Gastroesophageal sphincter (tissue), 4 donors: Measurements from ENCODE around the gene ARCN1. TPM values are rescaled to one million over a fixed set of nuclear protein-coding genes. Genes with fewer than 3 reads are reported as not detected.

Experiments used
- ATAC-seq: fragments of 150-250 bp; one replicate; pipeline ENCODE4 v1.9.1; 2016; ENCODE audit warnings: mild to moderate bottlenecking, moderate library complexity
- H3K27ac ChIP-seq, 4 donors: fragments of 200-600 bp; sonication (generic) in 3 of 4; 1 replicate in 3 of 4; 2 replicates in 1 of 4; pipeline ENCODE4 v1.5.1; 2016 to 2019
- H3K27me3 ChIP-seq: fragments of 200-600 bp; sonication (generic); one replicate; pipeline ENCODE4 v1.5.1; 2019
- H3K36me3 ChIP-seq, 2 donors: fragments of 200-600 bp; sonication (generic); one replicate each; pipeline ENCODE4 v1.5.1; 2019; ENCODE audit warnings: control low read depth in 1 of 2
- H3K4me1 ChIP-seq, 3 donors: fragments of 200-600 bp; sonication (generic); 1 replicate in 2 of 3; 2 replicates in 1 of 3; pipeline ENCODE4 v1.5.1; 2016 to 2019; ENCODE audit warnings: control low read depth in 2 of 3
- H3K4me3 ChIP-seq, 2 donors: fragments of 200-600 bp; sonication (generic); one replicate each; pipeline ENCODE4 v1.5.1; 2019; ENCODE audit warnings: mild to moderate bottlenecking in 1 of 2, moderate library complexity in 1 of 2
- H3K9me3 ChIP-seq, 3 donors: fragments of 200-600 bp; sonication (generic); one replicate each; pipeline ENCODE4 v1.5.1; 2017 to 2019; ENCODE audit warnings: control low read depth in 2 of 3
- EP300 ChIP-seq: sonication (generic); formaldehyde crosslinking; IDR thresholded peaks from one replicate; pipeline ENCODE4 v1.6.1; 2017; ENCODE audit warnings: antibody characterized with exemption, mild to moderate bottlenecking
- POLR2A ChIP-seq, 2 donors: fragments of 450-650 bp; IDR thresholded peaks; one replicate each; pipeline ENCODE4 v1.6.1; 2017; ENCODE audit warnings: antibody characterized with exemption in 2 of 2, mild to moderate bottlenecking in 2 of 2, moderate library complexity in 1 of 2
- POLR2AphosphoS5 ChIP-seq: sonication (generic); formaldehyde crosslinking; IDR thresholded peaks from one replicate; pipeline ENCODE4 v1.6.1; 2017; ENCODE audit warnings: antibody characterized with exemption
- WGBS, 2 donors: methylation state at CpG; one replicate each; pipeline ENCODE4 v1.1.5; 2018; ENCODE audit warnings: low coverage in 1 of 2; 5-methylcytosine and 5-hydroxymethylcytosine counted together
- total RNA-seq, 4 donors: library from RNA; depleted of rRNA; stranded (reverse); fragments of >200 nt; gene quantifications; one replicate each; pipeline ENCODE4 v1.1.0, GENCODE V29; 2016
- TF ChIP-seq, protein P1 (sequence below), 4 experiments: fragments of 200-600 bp in 2 of 4; fragments of 450-650 bp in 2 of 4; sonication (generic) in 1 of 4; IDR thresholded peaks; one replicate each; pipeline ENCODE4 v1.5.1; 2017 to 2019; ENCODE audit warnings: antibody characterized with exemption in 4 of 4, mild to moderate bottlenecking in 2 of 4, moderate library complexity in 2 of 4

ARCN1 gene
- total RNA-seq, 4 donors from 2014 or later, result 84.9 to 141 (median 128) TPM

- peak; percentile 33 for TF ChIP-seq POLR2AphosphoS5
- peak in 1 of 2 donors; percentile 25 for TF ChIP-seq POLR2A (IDR thresholded peaks at IDR 0.05)
- TF ChIP-seq, protein P1, sequence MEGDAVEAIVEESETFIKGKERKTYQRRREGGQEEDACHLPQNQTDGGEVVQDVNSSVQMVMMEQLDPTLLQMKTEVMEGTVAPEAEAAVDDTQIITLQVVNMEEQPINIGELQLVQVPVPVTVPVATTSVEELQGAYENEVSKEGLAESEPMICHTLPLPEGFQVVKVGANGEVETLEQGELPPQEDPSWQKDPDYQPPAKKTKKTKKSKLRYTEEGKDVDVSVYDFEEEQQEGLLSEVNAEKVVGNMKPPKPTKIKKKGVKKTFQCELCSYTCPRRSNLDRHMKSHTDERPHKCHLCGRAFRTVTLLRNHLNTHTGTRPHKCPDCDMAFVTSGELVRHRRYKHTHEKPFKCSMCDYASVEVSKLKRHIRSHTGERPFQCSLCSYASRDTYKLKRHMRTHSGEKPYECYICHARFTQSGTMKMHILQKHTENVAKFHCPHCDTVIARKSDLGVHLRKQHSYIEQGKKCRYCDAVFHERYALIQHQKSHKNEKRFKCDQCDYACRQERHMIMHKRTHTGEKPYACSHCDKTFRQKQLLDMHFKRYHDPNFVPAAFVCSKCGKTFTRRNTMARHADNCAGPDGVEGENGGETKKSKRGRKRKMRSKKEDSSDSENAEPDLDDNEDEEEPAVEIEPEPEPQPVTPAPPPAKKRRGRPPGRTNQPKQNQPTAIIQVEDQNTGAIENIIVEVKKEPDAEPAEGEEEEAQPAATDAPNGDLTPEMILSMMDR (IDR thresholded peaks at IDR 0.05), result no peak
- TF ChIP-seq EP300, result no peak
- peaks cover 3 to 80% (median 48%) of the 10 kb centered on the region in 3 donors for H3K4me1 ChIP-seq
- 40 to 60% methylated on average over 1 of the region's 9 CpGs for WGBS, 2 donors
- H3K4me3 ChIP-seq, result peak overlapping the region in 1 of 2 donors; percentile 57
- H3K9me3 ChIP-seq, result no peaks in the 10 kb centered on the region
- ATAC-seq, result no peak
- H3K27ac ChIP-seq, result peak overlapping the region; percentile 26 to 95 (median 88)
- peaks cover 0 to 30% of the 10 kb centered on the region in 2 donors for H3K36me3 ChIP-seq
- no peaks in the 10 kb centered on the region for H3K27me3 ChIP-seq
Observed at GRCh38 chr11:118622376-118623268, 50.4 kb downstream of the ARCN1 start.

- Histone ChIP-seq H3K9me3 (no peaks in the 10 kb centered on the region), H3K4me3 (no peak overlapping the region), H3K27me3 (no peaks in the 10 kb centered on the region), H3K4me1 (peaks cover 3 to 80% (median 44%) of the 10 kb centered on the region in 3 donors), H3K27ac (peak overlapping the region in 3 of 4 donors; percentile 87 to 95 (median 88)), H3K36me3 (peaks cover 0 to 36% of the 10 kb centered on the region in 2 donors)
- ATAC-seq, result no peak
- TF ChIP-seq POLR2AphosphoS5 (no peak), POLR2A (IDR thresholded peaks at IDR 0.05) (no peak), EP300 (no peak)
- TF ChIP-seq, protein P1 (IDR thresholded peaks at IDR 0.05), result no peak
- 42 to 50% methylated on average over 2 of the region's 4 CpGs for WGBS, 2 donors
Observed at GRCh38 chr11:118623269-118623655, 51.1 kb downstream of the ARCN1 start.

GRCh38 chr11:118625036-118625690, 53.0 kb downstream of the ARCN1 start:
- Histone ChIP-seq H3K9me3 (no peaks in the 10 kb centered on the region), H3K4me1 (peaks cover 3 to 80% (median 36%) of the 10 kb centered on the region in 3 donors), H3K4me3 (no peak overlapping the region), H3K27me3 (no peaks in the 10 kb centered on the region), H3K36me3 (peaks cover 0 to 55% of the 10 kb centered on the region in 2 donors), H3K27ac (peak overlapping the region in 2 of 4 donors; percentile 23 to 31)
- no CpG with 5 or more reads among the region's 6 CpGs for WGBS, 2 donors
- ATAC-seq, result no peak
- TF ChIP-seq, protein P1 (IDR thresholded peaks at IDR 0.05), result no peak
- TF ChIP-seq EP300 (no peak), POLR2AphosphoS5 (no peak), POLR2A (IDR thresholded peaks at IDR 0.05) (no peak)

GRCh38 chr11:118625976-118626375, 53.8 kb downstream of the ARCN1 start:
- Histone ChIP-seq H3K9me3 (no peaks in the 10 kb centered on the region), H3K36me3 (peaks cover 0 to 64% of the 10 kb centered on the region in 2 donors), H3K27ac (peak overlapping the region in 1 of 4 donors; percentile 23), H3K4me1 (peaks cover under 1 to 80% (median 28%) of the 10 kb centered on the region in 3 donors), H3K27me3 (no peaks in the 10 kb centered on the region), H3K4me3 (no peak overlapping the region)
- WGBS, 2 donors, result 79 to 84% methylated on average over 2 of the region's 2 CpGs
- TF ChIP-seq EP300, result no peak
- TF ChIP-seq POLR2AphosphoS5, result no peak
- TF ChIP-seq, protein P1 (IDR thresholded peaks at IDR 0.05), result no peak
- TF ChIP-seq POLR2A (IDR thresholded peaks at IDR 0.05), result no peak
- no peak for ATAC-seq
